HG02798 (cell line): ENCODE data around the gene ABHD16B.
A peak's percentile ranks its signal among the peaks of the same experiment; 100 is the strongest.
"Not testable (repeated sequence)": the region's sequence is repeated elsewhere in the genome, so short reads cannot be mapped to it uniquely, and the experiment has no call there.

Experiments
- ATAC-seq: cut with Tn5 transposase; IDR thresholded peaks from one replicate; pipeline ENCODE4 v1.9.1; 2021; ENCODE audit warnings: mild to moderate bottlenecking; ENCODE audit not compliant: unreplicated experiment, poor library complexity

The ABHD16B gene

DNA sequence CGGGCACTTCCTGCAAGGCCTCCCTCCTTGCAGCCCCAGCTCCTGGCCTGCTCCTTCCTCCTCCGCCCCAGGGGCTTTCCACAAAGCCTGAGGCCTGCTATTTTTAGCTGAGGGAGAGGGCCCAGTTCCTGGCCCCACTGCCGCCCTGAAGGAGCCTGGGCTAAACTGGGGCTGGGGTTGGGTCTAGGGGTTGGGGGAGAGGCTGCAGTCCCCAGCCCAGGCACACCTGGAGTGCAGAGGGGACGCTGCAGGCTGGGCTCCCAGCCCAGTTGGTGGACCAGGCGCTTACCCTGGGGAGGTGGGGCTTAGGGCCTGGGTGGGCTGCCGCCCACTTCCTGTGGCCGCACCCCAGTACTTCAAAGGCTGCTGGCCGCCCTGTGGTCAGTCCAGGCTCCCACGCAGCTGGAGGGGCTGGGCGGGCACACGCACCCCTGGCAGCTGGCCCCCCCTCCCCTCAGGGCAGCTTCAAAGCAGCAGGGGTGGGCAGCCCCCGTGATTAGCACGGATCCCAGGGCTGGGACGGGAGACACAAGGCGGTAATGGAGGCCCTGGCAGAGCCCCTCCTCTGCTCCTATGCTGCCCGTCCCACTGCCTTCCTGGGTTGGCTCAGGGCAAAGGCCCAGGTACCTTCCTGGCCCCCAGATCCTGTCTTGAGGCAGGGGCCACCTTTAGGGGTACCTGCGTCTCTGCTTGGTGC, 7.1 kb upstream of the ABHD16B start:
- no peak for ATAC-seq

DNA sequence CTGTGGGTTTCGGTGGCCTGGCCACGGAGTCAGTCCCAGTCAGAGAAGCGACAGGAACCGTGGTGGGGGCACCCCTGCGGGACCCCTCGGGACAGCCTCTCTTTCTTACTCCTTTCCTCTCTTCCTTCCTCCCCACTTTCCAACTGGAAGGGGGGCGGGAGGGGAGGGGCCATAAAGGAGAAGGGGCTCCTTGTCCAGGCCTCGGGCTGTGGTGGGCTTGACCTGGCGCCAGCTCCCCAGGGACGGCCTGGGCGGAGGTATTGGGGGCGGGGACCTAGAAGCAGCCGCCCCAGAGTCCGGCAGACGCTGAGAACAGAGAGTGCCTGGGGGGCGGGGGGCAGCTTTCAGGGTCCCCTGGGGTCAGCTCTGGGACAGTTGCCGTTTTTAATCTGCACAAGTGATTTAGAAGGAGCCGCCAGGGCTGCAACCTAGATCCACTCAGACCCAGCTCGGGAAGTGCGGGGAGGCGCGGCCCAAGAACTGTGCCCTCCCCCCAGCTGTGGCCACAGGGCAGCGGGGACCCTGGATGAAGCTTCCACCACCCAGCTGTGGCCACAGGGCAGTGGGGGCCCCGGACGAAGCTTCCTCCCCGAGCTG, 6.4 kb upstream of the ABHD16B start:
- ATAC-seq: no peak

DNA sequence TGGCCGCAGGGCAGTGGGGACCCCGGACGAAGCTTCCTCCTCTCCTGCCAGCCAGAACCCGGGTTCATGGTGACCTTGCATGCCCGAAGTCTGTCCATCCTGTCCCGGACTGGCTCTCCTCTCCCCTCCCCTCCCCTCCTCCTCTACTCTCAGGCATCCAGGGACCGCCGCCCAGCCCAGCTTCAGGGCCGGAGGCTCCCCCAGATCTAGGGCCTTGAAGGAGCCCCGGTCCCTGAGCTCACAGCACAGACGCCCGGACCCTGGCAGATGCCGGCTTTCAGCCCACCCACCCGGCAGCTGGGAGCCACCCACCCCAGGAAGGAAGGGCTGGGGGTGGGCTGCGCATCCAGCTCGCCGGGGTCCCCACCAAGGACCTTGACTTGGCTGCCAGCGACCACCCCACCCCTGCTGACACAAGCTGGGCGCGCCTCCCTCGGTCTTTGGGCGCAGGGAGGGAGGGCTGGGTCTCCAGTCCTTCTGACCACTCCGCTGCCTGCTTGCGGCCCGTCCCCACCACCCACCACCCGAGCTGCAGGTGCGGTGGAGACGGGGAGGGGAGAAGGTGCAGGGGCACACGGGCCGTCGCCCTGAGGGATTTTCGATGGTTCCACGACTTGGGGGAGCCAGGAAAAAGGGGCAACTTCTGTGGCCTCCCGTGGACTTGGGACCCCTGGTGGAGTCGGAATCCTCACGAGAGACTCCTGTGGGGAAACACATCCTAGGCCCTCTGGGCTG, 5.8 kb upstream of the ABHD16B start:
- ATAC-seq: no peak

DNA sequence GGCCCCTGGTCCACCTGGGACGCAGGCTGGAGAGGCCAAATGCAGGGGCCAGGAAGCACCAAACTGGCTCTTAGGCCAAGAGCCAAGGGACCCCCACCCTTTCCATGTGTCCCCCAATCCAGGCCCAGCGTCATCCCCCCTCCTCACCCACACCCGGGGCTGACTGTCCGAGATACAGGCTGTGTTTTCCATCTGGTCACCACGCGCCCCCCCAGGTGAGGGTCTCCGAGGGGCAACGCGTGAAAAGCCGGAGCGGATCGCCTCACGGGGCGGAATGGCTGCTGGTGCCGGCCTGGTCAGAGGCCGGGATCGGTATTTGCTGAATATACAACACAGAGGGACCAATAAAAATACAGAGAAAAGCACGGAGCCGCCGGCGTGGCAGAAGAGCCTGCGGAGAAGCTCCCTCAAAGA, 5.2 kb upstream of the ABHD16B start:
- no peak for ATAC-seq

DNA sequence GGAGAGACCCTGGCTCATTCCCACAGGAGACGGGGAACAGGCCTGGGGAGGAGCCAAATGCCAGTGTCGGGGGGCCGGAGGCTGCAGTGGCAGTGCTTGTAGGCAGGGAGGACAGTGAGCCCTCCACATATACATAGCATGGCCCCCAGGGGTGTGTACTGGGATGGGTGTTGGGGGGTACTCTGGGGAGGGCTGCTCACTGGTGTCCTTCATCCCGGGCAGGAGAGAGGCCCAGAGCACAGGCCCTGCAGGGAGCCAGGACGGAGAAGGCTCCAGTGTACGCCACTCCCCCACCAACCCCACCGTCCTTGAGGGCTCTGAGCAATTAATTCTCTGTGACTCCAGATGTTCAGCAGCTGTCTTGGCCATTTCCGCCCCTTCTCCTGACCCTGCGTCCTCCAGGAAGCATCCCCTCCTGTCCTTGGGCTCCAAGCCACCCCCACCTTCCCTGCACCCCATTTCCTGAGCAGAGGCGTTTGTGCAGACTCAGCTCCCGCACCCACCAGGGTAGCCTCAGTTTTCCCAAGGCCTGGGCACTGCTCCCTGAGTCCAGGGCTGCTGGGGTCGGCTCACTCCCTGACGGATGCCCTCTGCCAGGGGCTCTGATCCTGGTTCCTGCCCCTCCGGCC, 3.4 kb upstream of the ABHD16B start:
- no peak for ATAC-seq

DNA sequence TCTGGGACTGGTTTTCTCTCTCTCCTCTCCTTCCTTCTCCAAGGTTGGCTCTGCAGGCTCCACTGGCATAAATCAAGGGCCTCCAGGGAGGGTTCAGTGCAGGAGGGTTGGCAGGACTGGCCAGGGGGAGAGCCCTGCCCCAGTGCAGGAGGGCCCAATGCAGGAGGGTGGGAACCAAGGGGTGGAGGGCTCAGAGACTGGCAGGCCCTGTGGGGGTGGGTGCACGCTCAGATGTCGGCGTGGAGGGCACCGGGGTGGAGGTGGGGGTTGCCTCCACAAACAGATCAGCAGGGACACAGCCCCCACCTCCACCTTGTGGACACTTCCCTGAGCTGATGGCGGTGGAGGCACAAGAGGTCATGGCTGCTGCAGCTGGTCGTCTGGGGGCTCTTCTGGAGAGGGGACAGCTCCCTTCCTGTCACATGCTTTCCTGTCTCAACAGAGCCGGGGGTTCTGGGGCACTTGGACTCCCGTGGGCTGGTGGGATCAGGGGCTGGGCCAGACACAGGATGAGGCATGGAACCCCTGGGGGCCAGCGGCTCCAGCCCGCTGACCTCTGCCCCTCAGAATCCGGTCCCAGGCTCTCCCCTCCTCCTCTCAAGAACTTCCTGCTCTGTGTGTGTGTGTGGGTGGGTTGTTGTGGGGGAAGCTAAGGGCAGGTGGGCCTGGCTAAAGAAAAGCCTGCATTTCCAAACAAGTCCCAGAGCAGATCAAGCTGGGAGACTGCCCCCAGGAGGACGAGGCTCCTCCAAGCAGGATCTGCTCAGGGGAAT, 2.7 kb upstream of the ABHD16B start:
- ATAC-seq: no peak

DNA sequence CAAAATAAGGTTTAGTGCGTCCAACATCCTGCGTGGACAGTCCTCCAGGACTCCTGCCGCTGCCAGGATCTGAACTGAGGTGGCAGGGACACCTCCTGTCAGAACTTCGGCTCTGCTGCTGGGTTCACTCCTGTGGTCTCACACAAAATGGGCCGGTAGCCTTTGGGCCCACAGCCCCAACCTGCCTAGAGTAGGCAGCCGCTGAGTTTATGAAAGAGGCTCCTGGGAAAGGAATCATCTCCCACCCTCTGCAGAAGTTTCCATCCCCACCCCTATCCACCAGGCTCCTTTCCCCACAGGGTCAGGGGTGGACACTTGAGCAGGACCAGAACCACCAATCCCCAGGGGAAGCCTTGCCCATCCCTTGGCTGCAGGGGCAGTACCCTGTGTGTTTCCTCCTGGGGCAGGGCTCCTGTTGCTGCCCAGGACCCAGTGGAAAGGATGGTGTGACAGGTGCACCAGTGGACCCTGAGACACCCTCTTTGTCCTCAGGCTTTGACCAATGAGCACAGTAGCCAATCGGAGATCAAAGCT, 2.1 kb upstream of the ABHD16B start:
- ATAC-seq: no peak

DNA sequence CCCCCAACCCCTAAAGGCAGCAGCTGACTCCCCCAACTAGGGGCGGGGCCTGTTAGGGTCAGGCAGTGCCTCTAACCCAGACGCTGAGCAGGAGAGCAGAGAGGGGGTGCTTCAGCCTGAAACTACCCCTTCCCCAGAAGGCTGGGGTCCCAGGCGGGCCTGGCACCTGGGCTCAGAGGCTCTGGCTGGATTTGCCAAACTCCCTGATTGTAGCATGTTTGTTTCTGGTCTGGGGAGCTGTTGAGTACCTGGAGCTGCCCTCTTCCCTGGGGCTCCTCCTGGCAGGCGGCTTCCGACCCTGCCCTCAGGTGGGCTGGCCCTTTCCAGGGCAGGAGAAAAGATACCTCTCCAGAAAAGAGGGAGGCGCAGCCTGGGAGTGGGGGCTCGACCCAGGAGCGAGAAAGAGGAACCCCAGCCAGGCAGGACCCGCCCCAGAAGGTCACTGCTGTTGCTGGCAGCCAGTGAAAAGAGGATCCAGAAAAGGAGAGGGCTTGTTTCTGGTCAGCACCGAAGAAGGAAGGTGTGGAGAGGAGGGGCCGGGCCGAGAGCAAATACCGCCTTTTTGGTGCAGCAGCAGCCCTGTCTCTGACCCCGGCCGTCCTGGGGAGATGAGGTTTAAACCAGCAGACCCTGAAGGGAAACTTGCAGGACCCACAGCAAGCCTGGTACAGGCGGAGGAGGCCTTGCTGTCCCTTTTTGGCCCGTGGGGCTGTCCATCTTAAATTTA, 810 bp upstream of the ABHD16B start:
- ATAC-seq: no peak

DNA sequence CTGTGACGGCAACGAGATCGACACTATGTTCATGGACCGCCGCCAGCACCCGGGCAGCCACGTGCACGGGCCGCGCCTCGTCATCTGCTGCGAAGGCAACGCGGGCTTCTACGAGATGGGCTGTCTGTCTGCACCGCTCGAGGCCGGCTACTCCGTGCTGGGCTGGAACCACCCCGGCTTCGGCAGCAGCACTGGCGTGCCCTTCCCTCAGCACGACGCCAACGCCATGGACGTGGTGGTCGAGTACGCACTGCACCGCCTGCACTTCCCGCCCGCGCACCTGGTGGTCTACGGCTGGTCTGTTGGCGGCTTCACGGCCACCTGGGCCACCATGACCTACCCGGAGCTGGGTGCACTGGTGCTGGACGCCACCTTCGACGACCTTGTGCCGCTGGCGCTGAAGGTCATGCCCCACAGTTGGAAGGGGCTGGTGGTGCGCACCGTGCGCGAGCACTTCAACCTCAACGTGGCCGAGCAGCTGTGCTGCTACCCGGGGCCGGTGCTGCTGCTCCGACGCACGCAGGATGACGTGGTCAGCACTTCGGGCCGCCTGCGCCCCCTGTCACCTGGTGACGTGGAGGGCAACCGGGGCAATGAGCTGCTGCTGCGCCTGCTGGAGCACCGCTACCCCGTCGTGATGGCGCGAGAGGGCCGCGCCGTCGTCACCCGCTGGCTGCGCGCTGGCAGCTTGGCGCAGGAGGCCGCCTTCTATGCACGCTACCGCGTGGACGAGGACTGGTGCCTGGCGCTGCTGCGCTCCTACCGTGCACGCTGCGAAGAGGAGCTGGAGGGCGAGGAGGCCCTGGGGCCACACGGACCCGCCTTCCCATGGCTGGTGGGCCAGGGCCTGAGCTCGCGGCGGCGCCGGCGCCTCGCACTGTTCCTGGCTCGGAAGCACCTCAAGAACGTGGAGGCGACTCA, 943 bp downstream of the ABHD16B start:
- no peak for ATAC-seq

DNA sequence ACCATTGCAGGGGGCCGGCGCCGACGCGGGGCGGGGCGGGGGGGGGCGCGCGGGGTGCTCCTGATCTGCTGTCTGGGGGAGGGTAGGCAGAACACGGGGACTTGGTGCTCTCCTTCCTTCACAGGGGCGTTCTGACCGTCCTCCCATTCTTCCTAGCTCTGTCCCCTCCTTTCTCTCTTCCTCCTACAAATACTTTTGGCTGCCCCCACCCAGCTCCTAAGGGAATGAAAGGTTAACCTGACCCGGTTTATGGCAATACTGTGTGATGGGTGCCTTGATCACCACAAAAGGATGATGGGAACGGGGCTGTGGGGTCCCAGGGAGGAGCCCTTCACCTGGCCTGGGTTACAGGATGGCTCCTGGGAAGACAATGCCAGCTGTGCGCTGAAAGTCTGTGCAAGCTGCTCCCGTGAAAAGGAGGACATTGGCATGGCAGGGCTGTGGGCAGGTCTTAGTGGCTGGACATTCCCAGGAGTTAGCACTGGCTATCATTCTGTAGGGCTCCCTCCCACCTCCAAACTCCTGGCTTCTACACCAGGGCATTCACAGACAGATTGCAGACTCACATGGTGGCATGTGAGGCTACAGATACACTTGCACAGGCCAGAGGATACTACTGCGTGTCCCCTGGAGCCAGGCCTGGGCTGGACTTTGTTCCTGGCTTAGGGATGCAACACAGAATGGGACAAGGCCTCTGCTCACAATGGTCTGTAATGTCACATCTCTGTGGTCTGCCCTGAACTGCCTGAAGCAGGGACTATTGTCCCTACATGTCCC, 1.9 kb downstream of the ABHD16B start:
- no peak for ATAC-seq

DNA sequence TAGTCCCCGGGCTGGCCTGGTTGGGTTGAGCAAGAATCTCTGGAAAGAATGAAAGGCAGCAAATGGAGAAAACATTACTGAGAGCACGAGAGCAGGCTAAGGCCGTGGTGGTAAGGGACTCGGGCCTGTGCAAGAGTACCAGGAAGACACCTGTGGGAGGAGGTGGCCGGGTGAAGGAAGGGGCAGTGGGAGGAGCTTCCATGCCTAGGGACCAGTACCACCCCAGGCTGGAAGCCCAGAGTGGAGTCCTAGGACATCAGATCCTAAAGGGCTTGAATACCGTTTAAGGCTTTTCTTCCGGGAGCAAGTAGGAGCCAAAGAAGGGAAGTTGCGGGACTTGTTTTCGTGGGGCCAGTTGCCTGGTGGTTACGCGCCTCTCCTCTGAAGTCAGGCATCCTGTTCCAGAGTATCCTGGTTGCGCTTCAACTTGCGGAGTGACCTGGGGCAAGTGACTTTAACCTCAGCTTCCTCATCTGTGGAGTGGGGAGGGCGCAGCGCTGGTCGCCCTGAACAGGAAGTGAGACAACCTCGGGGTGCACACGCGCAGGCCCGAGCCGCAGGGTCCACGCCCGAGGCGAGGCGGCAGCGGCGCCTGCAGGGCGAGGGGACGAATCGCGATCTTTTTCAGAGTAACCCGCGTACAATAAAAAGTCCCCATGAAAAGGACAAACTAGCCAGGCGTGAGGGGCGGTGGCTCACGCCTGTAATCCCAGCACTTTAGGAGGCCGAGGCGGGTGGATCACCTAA, 2.7 kb downstream of the ABHD16B start:
- ATAC-seq: peak; percentile 68

DNA sequence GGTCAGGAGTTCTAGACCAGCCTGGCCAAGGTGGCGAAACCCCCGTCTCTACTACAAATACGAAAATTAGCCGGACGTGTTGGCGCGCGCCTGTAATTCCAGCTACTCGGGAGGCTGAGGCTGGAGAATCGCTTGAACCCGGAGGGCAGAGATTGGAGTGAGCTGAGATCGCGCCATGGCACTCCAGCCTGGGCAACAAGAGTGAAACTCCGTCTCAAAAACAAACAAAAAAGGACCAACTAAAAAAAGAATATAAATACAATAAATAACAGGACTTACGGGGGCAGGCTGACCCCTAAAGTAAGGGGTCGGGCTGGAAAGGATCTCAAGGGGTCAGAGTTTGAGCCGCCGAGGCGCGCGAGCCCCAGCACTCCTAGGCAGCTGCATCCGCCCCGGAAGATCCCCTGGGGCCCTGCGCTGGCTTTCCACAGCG, 3.3 kb downstream of the ABHD16B start:
- ATAC-seq: no peak

DNA sequence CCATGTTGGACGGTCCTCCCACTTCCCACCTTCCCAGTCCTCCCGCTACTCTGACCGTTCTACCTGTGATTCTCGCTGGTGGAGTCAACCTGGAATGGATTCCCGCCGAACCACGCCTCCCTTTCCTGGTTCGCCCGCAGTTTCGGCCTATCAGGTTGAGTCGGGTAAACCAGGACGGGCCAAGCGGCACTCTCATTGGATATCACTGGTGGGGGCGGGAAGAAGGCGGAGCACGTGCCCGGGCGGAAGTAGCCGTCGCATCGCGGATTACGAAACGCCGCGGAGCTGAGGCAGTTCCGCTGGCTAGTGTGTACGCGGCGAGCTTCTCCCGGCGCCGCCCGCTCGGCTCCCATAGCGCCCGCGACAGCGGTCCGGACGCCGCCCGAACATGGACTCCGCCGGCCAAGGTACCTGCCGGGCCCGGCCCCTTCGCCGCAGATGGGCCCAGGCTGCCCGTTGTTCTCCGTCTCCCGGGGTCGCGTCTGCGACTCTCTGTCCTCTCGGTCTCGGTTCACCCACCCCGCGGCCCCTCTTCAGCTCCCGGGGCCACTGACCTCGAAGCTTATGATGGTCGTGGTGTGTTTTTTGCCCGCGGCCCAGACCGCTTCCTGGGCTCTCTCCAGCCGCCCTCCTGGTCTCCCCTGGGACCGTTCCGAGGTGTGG, 3.8 kb downstream of the ABHD16B start, which contains the start of gene TPD52L2:
Gene TPD52L2, plus strand, starts transcription at position 293 of the 663 bp plus-strand sequence. Its CDS starts 96 bp downstream, at position 389.
- peak; percentile 84 for ATAC-seq

DNA sequence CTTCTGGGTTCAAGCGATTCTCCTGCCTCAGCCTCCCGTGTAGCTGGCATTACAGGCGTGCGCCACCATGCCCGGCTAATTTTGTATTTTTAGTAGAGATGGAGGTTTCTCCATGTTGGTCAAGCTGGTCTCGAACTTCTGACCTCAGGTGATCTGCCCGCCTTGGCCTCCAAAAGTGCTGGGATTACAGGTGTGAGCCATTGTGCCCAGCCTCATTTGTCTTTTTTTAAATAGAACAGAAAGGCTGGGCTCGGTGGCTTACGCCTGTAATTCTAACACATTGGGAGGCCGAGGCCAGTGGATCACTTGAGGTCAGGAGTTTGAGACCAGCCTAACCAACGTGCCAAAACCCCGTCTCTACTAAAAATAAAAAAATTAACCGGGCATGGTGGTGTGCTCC, 5.7 kb downstream of the ABHD16B start:
- not testable (repeated sequence) for ATAC-seq

DNA sequence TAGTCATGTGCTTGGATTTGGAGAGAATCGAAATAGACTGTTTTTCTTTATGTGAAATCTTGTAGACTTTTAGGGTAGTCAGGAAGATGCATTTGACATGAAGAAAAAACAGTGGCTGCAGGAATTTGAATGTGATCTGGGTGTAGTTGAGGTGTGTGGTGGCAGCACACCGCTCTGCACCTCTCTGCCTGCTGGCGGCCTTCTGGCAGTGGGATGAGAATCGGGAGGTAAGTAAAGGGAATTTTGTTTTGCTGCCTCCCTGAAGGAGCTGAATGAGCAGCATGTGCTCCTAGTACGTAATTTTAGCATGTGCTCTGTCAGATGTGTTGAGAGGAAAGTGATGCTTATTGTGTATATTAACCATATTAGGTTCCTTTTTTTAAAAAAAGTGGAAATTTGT, 7.0 kb downstream of the ABHD16B start:
- ATAC-seq: no peak

DNA sequence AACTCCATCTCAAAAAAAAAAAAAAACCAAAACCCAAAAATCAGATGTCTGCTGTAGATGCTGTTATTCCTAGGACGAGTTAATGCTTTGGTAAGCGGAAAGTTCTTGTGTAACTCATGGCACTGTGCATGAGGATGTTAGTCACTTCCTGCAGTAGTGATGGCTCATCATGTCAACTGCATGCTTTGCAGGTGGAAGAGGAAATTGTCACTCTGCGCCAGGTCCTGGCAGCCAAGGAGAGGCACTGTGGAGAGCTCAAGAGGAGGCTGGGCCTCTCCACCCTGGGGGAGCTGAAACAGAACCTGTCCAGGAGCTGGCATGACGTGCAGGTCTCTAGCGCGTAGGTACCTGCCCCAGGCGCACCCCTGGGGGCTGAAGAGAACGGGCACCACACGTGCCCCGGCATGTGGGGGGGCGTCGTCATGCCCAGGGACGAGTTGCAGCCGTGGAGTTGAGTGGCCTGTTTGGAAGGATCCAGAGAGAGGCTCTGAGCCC, 12.2 kb downstream of the ABHD16B start:
- ATAC-seq: no peak
